H1 (cell line): ENCODE results near the gene FBXL15. TPM values are rescaled to one million over a fixed set of nuclear protein-coding genes. Genes with fewer than 3 reads are reported as not detected.

Source experiments
- CTCF ChIA-PET: fragments of 300-600 bp; sonication (Branson Sonifier 250); formaldehyde crosslinking; loops from one replicate; lab custom pipeline; 2021; ENCODE audit not compliant: partially characterized antibody; lab: Charles Lee
- POLR2A ChIA-PET: fragments of 300-600 bp; sonication (Branson Sonifier 250); formaldehyde crosslinking; loops from one replicate; lab custom pipeline; 2021; ENCODE audit warnings: inconsistent platforms; ENCODE audit not compliant: partially characterized antibody; lab: Charles Lee
- DNase-seq, 2 experiments: peaks; one replicate each; pipeline versions ENCODE4 v3.0.0 to v3.0.0-alpha.2; 2010 to 2022; ENCODE audit warnings: low spot score in 2 of 2, low read depth in 1 of 2, mixed read lengths in 1 of 2
- FAIRE-seq: peaks from 2 replicates; lab custom pipeline; 2011; peaks lifted over from hg19 to GRCh38; lab: Jason Lieb, UNC
- H2AFZ ChIP-seq: 2 replicates; pipeline ENCODE4 v1.8.1; 2012; ENCODE audit warnings: low read length, inconsistent platforms
- H2AK5ac ChIP-seq: 2 replicates; pipeline ENCODE4 v1.6.1; 2013; ENCODE audit warnings: low read depth, low read length
- H2BK120ac ChIP-seq: replicated peaks from 2 replicates; pipeline ENCODE3; 2013; ENCODE audit warnings: low read depth, low read length, inconsistent platforms
- H2BK12ac ChIP-seq: 2 replicates; pipeline ENCODE4 v1.6.1; 2013; ENCODE audit warnings: low read depth, low read length
- H2BK15ac ChIP-seq: 2 replicates; pipeline ENCODE4 v1.6.1; 2013; ENCODE audit warnings: low read length
- H2BK20ac ChIP-seq: 2 replicates; pipeline ENCODE4 v1.6.1; 2013; ENCODE audit warnings: low read length
- H2BK5ac ChIP-seq: 2 replicates; pipeline ENCODE4 v1.6.1; 2013; ENCODE audit warnings: low read depth, low read length
- H3K14ac ChIP-seq: 2 replicates; pipeline ENCODE4 v1.6.1; 2013; ENCODE audit warnings: inconsistent platforms; ENCODE audit not compliant: insufficient read length
- H3K18ac ChIP-seq: 2 replicates; pipeline ENCODE4 v1.6.1; 2013; ENCODE audit warnings: low read length; ENCODE audit errors: extremely low read depth
- H3K23ac ChIP-seq: 2 replicates; pipeline ENCODE4 v1.6.1; 2013; ENCODE audit warnings: inconsistent platforms; ENCODE audit not compliant: insufficient read length
- H3K23me2 ChIP-seq: 2 replicates; pipeline ENCODE4 v1.6.1; 2013; ENCODE audit warnings: low read depth, low read length
- H3K27ac ChIP-seq: 2 replicates; pipeline ENCODE4 v1.6.1; 2011; ENCODE audit warnings: low read depth, low read length, inconsistent platforms
- H3K27me3 ChIP-seq, 4 experiments: replicated peaks in 1 of 4; 1 replicate in 1 of 4; 2 replicates in 3 of 4; pipeline versions ENCODE4 v1.6.1 to v1.8.1; 2011 to 2013; ENCODE audit warnings: low read length in 3 of 4, mild to moderate bottlenecking in 3 of 4, inconsistent platforms in 2 of 4, mixed read lengths in 2 of 4, moderate library complexity in 1 of 4; ENCODE audit not compliant: control insufficient read depth in 3 of 4, insufficient read depth in 3 of 4; ENCODE audit errors: extremely low read depth in 1 of 4
- H3K36me3 ChIP-seq, 4 experiments: 2 replicates each; pipeline versions ENCODE4 v1.6.1 to v1.8.1; 2011 to 2013; ENCODE audit warnings: mild to moderate bottlenecking in 4 of 4, low read length in 3 of 4, moderate library complexity in 2 of 4, control low read depth in 1 of 4, inconsistent platforms in 1 of 4; ENCODE audit not compliant: insufficient read depth in 4 of 4, control insufficient read depth in 2 of 4
- H3K4ac ChIP-seq: replicated peaks from 2 replicates; pipeline ENCODE3; 2013; ENCODE audit warnings: low read length, low read depth, mixed read lengths, inconsistent platforms; ENCODE audit not compliant: insufficient read length
- H3K4me1 ChIP-seq, 4 experiments: replicated peaks in 1 of 4; 1 replicate in 1 of 4; 2 replicates in 3 of 4; pipeline versions ENCODE4 v1.6.1 to v1.8.1; 2011 to 2013; ENCODE audit warnings: low read length in 3 of 4, inconsistent platforms in 2 of 4, mixed read lengths in 1 of 4; ENCODE audit not compliant: insufficient read depth in 4 of 4, control insufficient read depth in 3 of 4
- H3K4me2 ChIP-seq, 2 experiments: 2 replicates each; pipeline versions ENCODE4 v1.6.1 to v1.8.1; 2011 to 2013; ENCODE audit warnings: low read depth in 2 of 2, low read length in 2 of 2, control low read depth in 1 of 2, inconsistent platforms in 1 of 2, mild to moderate bottlenecking in 1 of 2; ENCODE audit not compliant: insufficient read depth in 1 of 2
- H3K4me3 ChIP-seq, 4 experiments: fragments of 200-600, 300-600 bp in 1 of 4; sonication (generic), shearing (Covaris generic), sonication (Bioruptor Twin) in 1 of 4; 2 replicates each; pipeline versions ENCODE4 v1.5.1 to v1.8.1; 2011 to 2016; ENCODE audit warnings: low read length in 4 of 4, low read depth in 3 of 4, control low read depth in 2 of 4, inconsistent platforms in 2 of 4, mild to moderate bottlenecking in 2 of 4, mixed read lengths in 1 of 4, moderate library complexity in 1 of 4; ENCODE audit not compliant: insufficient read depth in 2 of 4; ENCODE audit errors: extremely low read depth in 1 of 4
- H3K56ac ChIP-seq: replicated peaks from 2 replicates; pipeline ENCODE3; 2013; ENCODE audit warnings: low read depth, mild to moderate bottlenecking, mixed read lengths, low read length, inconsistent platforms; ENCODE audit not compliant: insufficient read length
- H3K79me1 ChIP-seq: 2 replicates; pipeline ENCODE4 v1.6.1; 2013; ENCODE audit warnings: low read depth, low read length, control low read depth
- H3K79me2 ChIP-seq, 2 experiments: 2 replicates each; pipeline versions ENCODE4 v1.6.1 to v1.8.1; 2012 to 2013; ENCODE audit warnings: low read length in 2 of 2, mild to moderate bottlenecking in 2 of 2, inconsistent platforms in 1 of 2; ENCODE audit not compliant: insufficient read depth in 2 of 2, control insufficient read depth in 1 of 2
- H3K9ac ChIP-seq, 4 experiments: replicated peaks in 1 of 4; 1 replicate in 1 of 4; 2 replicates in 3 of 4; pipeline versions ENCODE4 v1.6.1 to v1.8.1; 2011 to 2013; ENCODE audit warnings: low read depth in 3 of 4, low read length in 3 of 4, control low read depth in 2 of 4, mild to moderate bottlenecking in 2 of 4, moderate library complexity in 2 of 4, inconsistent platforms in 1 of 4; ENCODE audit errors: extremely low read depth in 1 of 4
- H3K9me3 ChIP-seq, 2 experiments: 2 replicates each; pipeline versions ENCODE4 v1.6.1 to v1.8.1; 2012 to 2013; ENCODE audit warnings: mild to moderate bottlenecking in 2 of 2, moderate library complexity in 2 of 2, control low read depth in 1 of 2, inconsistent platforms in 1 of 2, low read depth in 1 of 2, low read length in 1 of 2, mixed read lengths in 1 of 2; ENCODE audit not compliant: insufficient read depth in 2 of 2
- H4K20me1 ChIP-seq, 2 experiments: replicated peaks in 1 of 2; 2 replicates each; pipeline versions ENCODE3 to v1.8.1; 2011 to 2013; ENCODE audit warnings: inconsistent platforms in 2 of 2, low read length in 2 of 2, mild to moderate bottlenecking in 1 of 2; ENCODE audit not compliant: insufficient read depth in 2 of 2, control insufficient read depth in 1 of 2
- H4K5ac ChIP-seq: 2 replicates; pipeline ENCODE4 v1.6.1; 2013; ENCODE audit warnings: low read length, low read depth, mixed read lengths, inconsistent platforms; ENCODE audit not compliant: insufficient read length
- H4K8ac ChIP-seq: 2 replicates; pipeline ENCODE4 v1.8.0; 2013; ENCODE audit warnings: mild to moderate bottlenecking, moderate library complexity, low read length, inconsistent platforms; ENCODE audit not compliant: insufficient read depth; ENCODE audit errors: extremely low read depth
- H4K91ac ChIP-seq: replicated peaks from 2 replicates; pipeline ENCODE3; 2013; ENCODE audit warnings: low read length, mixed read lengths, inconsistent platforms; ENCODE audit not compliant: insufficient read length
- ASH2L ChIP-seq: fragments of 200-600, 300-600 bp; sonication (generic); IDR thresholded peaks from one replicate; pipeline ENCODE4 v1.7.1; 2017; ENCODE audit warnings: low read length
- CHD2 ChIP-seq: IDR thresholded peaks from 2 replicates; pipeline ENCODE4 v1.6.1; 2012; ENCODE audit warnings: low read length, improper control_type of control experiment
- CREB1 ChIP-seq: IDR thresholded peaks from 2 replicates; pipeline ENCODE4 v1.6.1; 2012; ENCODE audit warnings: inconsistent platforms
- FOSL1 ChIP-seq: IDR thresholded peaks from 2 replicates; pipeline ENCODE4 v1.6.1; 2011; ENCODE audit warnings: mild to moderate bottlenecking, low read depth, low read length, moderate library complexity; ENCODE audit not compliant: insufficient read depth
- KDM1A ChIP-seq: fragments of 200-600, 300-600 bp; sonication (generic); IDR thresholded peaks from 2 replicates; pipeline ENCODE4 v1.7.1; 2016; ENCODE audit warnings: mild to moderate bottlenecking, low read length, borderline replicate concordance
- MAFK ChIP-seq: IDR thresholded peaks from 2 replicates; pipeline ENCODE4 v1.6.1; 2012; ENCODE audit warnings: low read depth, mild to moderate bottlenecking, improper control_type of control experiment, low read length
- NRF1 ChIP-seq: IDR thresholded peaks from 2 replicates; pipeline ENCODE4 v1.6.1; 2011; ENCODE audit warnings: mild to moderate bottlenecking, low read depth, low read length, improper control_type of control experiment
- RAD21 ChIP-seq, 2 experiments: IDR thresholded peaks in 1 of 2; conservative IDR thresholded peaks in 1 of 2; 2 replicates each; pipeline ENCODE4 v1.6.1; 2011; ENCODE audit warnings: low read depth in 2 of 2, low read length in 2 of 2, improper control_type of control experiment in 1 of 2, inconsistent platforms in 1 of 2, mild to moderate bottlenecking in 1 of 2, moderate library complexity in 1 of 2
- RBBP5 ChIP-seq: IDR thresholded peaks from 2 replicates; pipeline ENCODE4 v1.7.1; 2012; ENCODE audit warnings: low read depth, mild to moderate bottlenecking, inconsistent platforms, low read length, moderate library complexity, borderline replicate concordance
- SIRT6 ChIP-seq: IDR thresholded peaks from one replicate; pipeline ENCODE4 v1.7.1; 2012; ENCODE audit warnings: low read length, inconsistent platforms
- SIX5 ChIP-seq: IDR thresholded peaks from 2 replicates; pipeline ENCODE4 v1.6.1; 2011; ENCODE audit warnings: mild to moderate bottlenecking, low read depth, low read length
- SRF ChIP-seq: IDR thresholded peaks from 2 replicates; pipeline ENCODE4 v1.6.1; 2011; ENCODE audit warnings: mild to moderate bottlenecking, low read depth, low read length, moderate library complexity
- TAF1 ChIP-seq: IDR thresholded peaks from 2 replicates; pipeline ENCODE4 v1.6.1; 2011; ENCODE audit warnings: mild to moderate bottlenecking, low read depth, low read length
- TAF7 ChIP-seq: optimal IDR thresholded peaks from 2 replicates; pipeline ENCODE3; 2011; ENCODE audit warnings: low read depth, mild to moderate bottlenecking, inconsistent platforms, low read length, moderate library complexity, borderline replicate concordance
- TEAD4 ChIP-seq: IDR thresholded peaks from 2 replicates; pipeline ENCODE4 v1.6.1; 2012; ENCODE audit warnings: low read depth, low read length, inconsistent platforms, mixed read lengths
- WGBS, 2 experiments: shearing (Covaris generic) in 1 of 2; methylation state at CpG; one replicate each; pipeline versions ENCODE4 v1.1.6 to v1.1.7; 2013 to 2015; ENCODE audit warnings: low lambda C conversion rate in 2 of 2, mixed read lengths in 2 of 2, inconsistent platforms in 1 of 2, low coverage in 1 of 2, missing lambda C conversion rate in 1 of 2; ENCODE audit not compliant: insufficient replicate concordance in 2 of 2, insufficient coverage in 1 of 2, insufficient read length in 1 of 2; ENCODE audit errors: extremely low coverage in 1 of 2, missing lambda C conversion rate in 1 of 2; 5-methylcytosine and 5-hydroxymethylcytosine counted together
- polyA plus RNA-seq, 7 experiments: library from polyadenylated mRNA; depleted of rRNA in 3 of 7; stranded (reverse) in 5 of 7; unstranded in 2 of 7; fragments of >200 nt in 5 of 7; fragments of 200-250 nt in 2 of 7; gene quantifications; 1 replicate in 5 of 7; 2 replicates in 1 of 7; 4 replicates in 1 of 7; pipeline versions ENCODE4 v1.2.1 to v1.2.3, GENCODE V29; 2011 to 2013; ENCODE audit warnings: missing spikeins in 2 of 7, mixed read lengths in 2 of 7
- total RNA-seq: library from RNA; stranded (reverse); fragmentation: NEBNext Ultra II Directional; extraction: Animal tissue kit (Norgen Biotek cat#: 25700); gene quantifications from 2 replicates; pipeline ENCODE4 v1.2.1, GENCODE V29; 2021

Gene FBXL15
- total and polyA plus RNA-seq, 2 of the 8 experiments (the other 6 are each of a cell fraction or from before 2014, with no cell fraction given), result 11.3 to 22.6 TPM

DNA sequence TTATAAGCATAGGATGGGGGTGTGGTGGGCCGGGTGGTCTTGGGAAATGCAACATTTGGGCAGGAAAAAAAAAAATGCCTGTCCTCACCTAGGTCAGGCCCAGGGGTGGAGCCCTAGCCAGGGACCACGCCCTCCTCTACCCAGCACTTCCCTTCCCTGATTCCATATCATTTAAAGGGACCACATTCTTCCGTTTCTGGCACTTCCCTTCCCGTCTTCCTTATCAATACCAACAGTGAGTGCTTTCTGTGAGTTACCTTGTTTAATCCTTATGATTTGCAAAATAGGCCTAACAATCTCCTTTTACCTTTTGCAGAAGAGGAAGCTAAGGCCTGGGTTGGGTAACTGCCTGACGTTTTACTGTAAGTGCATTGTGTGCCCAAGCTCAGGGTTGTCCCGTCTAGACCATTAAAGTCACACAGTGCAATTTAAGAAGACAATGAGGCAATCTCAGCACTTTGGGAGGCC, 47.4 kb downstream of the FBXL15 start:
- 87% methylated on average over 6 of the region's 6 CpGs; no CpG with 5 or more reads in 1 of the 2 experiments for WGBS, 2 experiments
- Histone ChIP-seq H3K27me3 (no peaks in the 10 kb centered on the region), H4K5ac (no peak overlapping the region), H3K4me3 (no peak overlapping the region), H3K36me3 (peaks cover 0 to 6% (median 2%) of the 10 kb centered on the region in 4 experiments; a peak in 3 of 8 replicates), H4K20me1 (peaks cover 0 to 2% of the 10 kb centered on the region in 2 experiments), H2BK120ac (no peak overlapping the region), H2AFZ (no peak overlapping the region), H3K9me3 (no peaks in the 10 kb centered on the region), H3K27ac (no peak overlapping the region), H2AK5ac (no peak overlapping the region), H4K91ac (no peak overlapping the region), H3K23me2 (peaks cover 2% of the 10 kb centered on the region; the same call in 1 of the 2 replicates), H2BK12ac (no peak overlapping the region), H3K14ac (no peak overlapping the region), H3K4ac (no peak overlapping the region), H3K9ac (no peak overlapping the region), H3K18ac (no peak overlapping the region), H3K23ac (no peak overlapping the region), H3K79me1 (no peaks in the 10 kb centered on the region), H2BK5ac (no peak overlapping the region), H3K56ac (no peak overlapping the region), H3K4me1 (peaks cover 0 to 7% (median 2%) of the 10 kb centered on the region in 4 experiments; a peak in 2 of 7 replicates), H4K8ac (no peak overlapping the region), H3K79me2 (no peaks in the 10 kb centered on the region), H2BK20ac (no peak overlapping the region), H3K4me2 (no peak overlapping the region), H2BK15ac (no peak overlapping the region; the same call in 1 of the 2 replicates)
- DNase-seq (no peak), FAIRE-seq (no peak)
- ChIA-PET POLR2A (interaction anchor here (1.2 kb wide), 1 partner anchor 63 kb away, joined by 3 read pairs; no protein-coding TSS in a partner anchor), CTCF (interaction anchor here (0.9 to 4.4 kb wide), 8 partner anchors 8 to 128 kb away, joined by 3 to 31 read pairs (median 4); no protein-coding TSS in a partner anchor)
- no peak for TF ChIP-seq CHD2
- no peak for TF ChIP-seq NRF1
- TF ChIP-seq KDM1A, result no peak
- TF ChIP-seq FOSL1, result no peak
- no peak for TF ChIP-seq SRF
- no peak for TF ChIP-seq TAF1
- TF ChIP-seq RBBP5, result no peak
- no peak for TF ChIP-seq RAD21 (IDR thresholded peaks at IDR 0.05 in 1 of 2, conservative IDR thresholded peaks at IDR 0.05 in 1 of 2; ENCODE audit: low read depth in 2 of 2, low read length in 2 of 2)
- no peak for TF ChIP-seq SIRT6
- TF ChIP-seq TEAD4, result no peak
- TF ChIP-seq ASH2L, result no peak
- no peak for TF ChIP-seq CREB1
- TF ChIP-seq TAF7, result no peak
- no peak for TF ChIP-seq SIX5
- no peak for TF ChIP-seq MAFK
